Fibroblast of the aortic adventitia (primary cell): Measurements from ENCODE around the gene HBG1. TPM values are rescaled to one million over a fixed set of nuclear protein-coding genes. Genes with fewer than 3 reads are reported as not detected.
A peak's percentile ranks its signal among the peaks of the same experiment; 100 is the strongest.
"Not testable (repeated sequence)": the region's sequence is repeated elsewhere in the genome, so short reads cannot be mapped to it uniquely, and the experiment has no call there.

Source experiments
- DNase-seq: peaks from one replicate; pipeline ENCODE4 v3.0.0-alpha.2; 2010; ENCODE audit warnings: low read depth
- H3K4me3 ChIP-seq: 2 replicates; pipeline ENCODE4 v1.5.1; 2011; ENCODE audit warnings: low read depth, mild to moderate bottlenecking, control low read depth, low read length, moderate library complexity
- CTCF ChIP-seq: IDR thresholded peaks from 2 replicates; pipeline ENCODE4 v1.5.1; 2011; ENCODE audit warnings: mild to moderate bottlenecking, low read length, control low read depth, inconsistent platforms; ENCODE audit not compliant: insufficient read depth
- total RNA-seq: library from RNA; depleted of rRNA; stranded (reverse); fragments of >200 nt; gene quantifications from 2 replicates; pipeline ENCODE4 v1.2.3, GENCODE V29; 2012; ENCODE audit warnings: low replicate concordance

HBG1 gene
- total RNA-seq, 1 donor, result not detected

DNA sequence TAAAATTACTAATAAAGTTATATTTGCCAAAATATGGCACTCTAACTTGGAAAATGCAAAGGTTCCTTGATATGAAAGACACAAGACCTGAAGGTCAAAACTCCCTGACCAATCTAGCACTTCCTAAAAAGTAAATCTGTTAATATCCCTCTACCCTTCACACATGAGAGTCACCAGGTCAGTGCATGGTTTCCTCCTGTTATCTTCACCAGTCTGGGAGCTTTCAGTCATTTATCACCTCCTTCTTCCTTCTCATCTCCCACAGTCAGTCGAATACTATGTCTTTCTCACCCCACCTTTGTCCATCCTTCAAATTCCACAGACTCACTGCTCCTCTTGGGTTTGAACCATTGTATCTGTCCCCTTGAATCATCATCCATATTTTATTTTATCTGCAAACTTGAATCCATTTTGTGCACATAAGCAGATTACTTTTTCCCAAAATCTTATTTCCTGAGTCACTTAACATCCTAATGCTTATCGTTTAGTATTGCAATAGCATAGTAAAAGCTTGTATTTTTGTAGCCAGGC lies 17.4 kb upstream of the HBG1 start:
- TF ChIP-seq CTCF, result no peak
- H3K4me3 ChIP-seq, result no peak overlapping the region
- DNase-seq, result no peak

DNA sequence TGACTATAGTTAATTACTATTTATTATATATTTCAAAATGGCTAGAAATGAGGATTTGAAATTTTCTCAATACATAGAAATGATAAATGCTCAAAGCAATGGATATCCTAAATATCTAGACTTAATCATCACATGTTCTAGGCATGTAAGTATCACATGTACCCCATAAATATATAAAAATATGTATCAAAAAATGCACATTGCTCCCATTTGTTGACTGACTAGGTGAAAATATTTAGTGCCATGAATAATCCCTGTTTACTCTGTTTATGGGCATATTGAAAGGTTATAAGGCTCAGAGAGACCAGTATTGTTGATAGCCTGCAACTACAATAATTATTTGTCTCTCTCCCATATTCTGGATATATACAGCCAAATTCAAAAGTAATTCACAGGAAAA lies 17.0 kb upstream of the HBG1 start:
- TF ChIP-seq CTCF, result no peak
- H3K4me3 ChIP-seq, result no peak overlapping the region
- no peak for DNase-seq

GRCh38 chr11:5265832-5266231 lies 16.2 kb upstream of the HBG1 start:
- H3K4me3 ChIP-seq, result no peak overlapping the region
- no peak for DNase-seq
- no peak for TF ChIP-seq CTCF

DNA sequence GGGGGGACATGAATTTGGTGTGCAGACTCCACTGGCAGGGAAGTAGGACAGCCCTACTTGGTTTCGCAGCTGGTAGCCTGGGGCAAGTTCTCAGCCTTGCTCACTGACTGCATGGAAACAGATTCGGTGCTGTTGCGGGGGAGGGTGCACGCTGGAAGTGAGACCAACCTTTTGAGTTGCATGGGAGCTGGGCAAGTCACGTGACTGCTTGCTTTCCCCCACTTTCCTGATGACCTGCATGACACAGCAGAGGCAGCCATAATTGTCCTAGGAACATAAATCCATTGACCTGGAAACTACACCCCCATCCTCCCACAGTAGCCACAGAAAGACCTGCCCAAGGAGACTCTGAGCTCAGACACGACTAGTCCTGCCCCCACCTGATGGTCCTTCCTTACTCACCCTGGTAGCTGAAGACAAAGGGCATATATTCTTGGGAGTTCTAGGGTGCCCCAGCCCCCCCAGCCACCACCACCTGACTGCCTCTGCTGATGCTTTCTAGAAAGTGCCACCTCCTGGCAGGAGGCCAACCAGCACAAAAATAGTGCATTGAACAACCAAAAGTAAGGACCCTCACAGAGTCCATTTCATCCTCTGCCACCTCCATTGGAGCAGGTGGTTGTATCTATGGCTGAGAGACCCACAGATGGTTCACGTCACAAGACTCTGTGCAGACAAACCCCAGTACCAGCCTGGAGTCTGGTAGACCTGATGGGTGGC lies 9.0 kb upstream of the HBG1 start:
- H3K4me3 ChIP-seq, result no peak overlapping the region
- no peak for DNase-seq
- no peak for TF ChIP-seq CTCF

GRCh38 chr11:5257296-5257695 lies 7.6 kb upstream of the HBG1 start:
- no peak for DNase-seq
- no peak overlapping the region for H3K4me3 ChIP-seq
- no peak for TF ChIP-seq CTCF

GRCh38 chr11:5254646-5255413 lies 5.2 kb upstream of the HBG1 start, which contains the start of gene HBG2:
Gene HBG2 (minus strand): TSS chr11:5254781. CDS start chr11:5254728, 53 bp downstream.
- H3K4me3 ChIP-seq, result not testable (repeated sequence)
- peak; percentile 40 for DNase-seq

DNA sequence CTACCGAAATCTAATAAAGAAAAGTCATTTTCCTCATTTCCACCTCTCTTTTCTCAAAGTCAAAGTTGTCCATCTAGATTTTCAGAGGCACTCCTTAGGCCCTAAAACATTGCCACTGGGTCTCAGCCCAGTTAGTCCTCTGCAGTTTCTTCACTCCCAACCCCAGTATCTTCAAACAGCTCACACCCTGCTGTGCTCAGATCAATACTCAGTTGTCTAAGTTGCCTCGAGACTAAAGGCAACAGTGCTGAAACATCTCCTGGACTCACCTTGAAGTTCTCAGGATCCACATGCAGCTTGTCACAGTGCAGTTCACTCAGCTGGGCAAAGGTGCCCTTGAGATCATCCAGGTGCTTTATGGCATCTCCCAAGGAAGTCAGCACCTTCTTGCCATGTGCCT lies 4.4 kb upstream of the HBG1 start:
- DNase-seq, H3K4me3 ChIP-seq: not testable (repeated sequence)

GRCh38 chr11:5253440-5253839 lies 3.8 kb upstream of the HBG1 start:
- DNase-seq, H3K4me3 ChIP-seq: not testable (repeated sequence)
